ENCODE measurements around the gene SRC.

The SRC gene

DNA sequence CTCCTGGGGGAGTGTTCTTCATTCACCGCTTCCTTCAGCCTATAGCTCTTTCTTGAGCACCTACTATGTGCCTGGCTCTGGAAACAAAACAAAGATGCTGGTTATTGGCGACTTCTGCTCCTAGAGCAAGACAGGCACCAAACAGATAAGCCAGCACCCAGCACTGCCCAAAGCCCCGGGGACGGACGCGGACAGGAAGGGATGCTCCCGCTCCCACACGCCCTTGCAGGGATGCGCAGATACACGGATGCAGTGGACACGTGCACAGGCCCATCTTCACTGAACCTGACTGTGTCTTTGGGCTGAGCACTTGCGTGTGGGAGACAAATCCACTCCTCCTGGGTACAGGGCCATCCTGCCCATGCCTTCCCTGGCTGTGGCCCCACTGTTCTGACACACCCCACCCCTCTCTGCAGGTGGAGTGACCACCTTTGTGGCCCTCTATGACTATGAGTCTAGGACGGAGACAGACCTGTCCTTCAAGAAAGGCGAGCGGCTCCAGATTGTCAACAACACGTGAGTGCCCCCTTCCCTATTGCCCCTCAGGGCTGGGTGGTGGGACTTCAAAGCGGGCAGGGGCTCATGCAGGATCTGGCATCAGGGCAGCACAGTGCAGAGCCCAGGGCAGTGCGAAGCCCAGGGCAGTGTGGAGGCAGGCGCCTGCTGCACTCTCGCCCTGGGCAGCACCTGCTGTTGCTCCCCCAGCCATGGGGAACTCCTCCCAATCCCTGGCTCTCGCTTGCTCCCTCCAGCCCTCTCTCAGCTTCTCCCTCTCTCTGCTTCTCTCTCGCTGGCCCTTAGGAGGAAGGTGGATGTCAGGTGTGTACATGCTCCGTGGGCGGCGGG is 39.9 kb downstream of the SRC start:
- TF ChIP-seq, protein P1, sequence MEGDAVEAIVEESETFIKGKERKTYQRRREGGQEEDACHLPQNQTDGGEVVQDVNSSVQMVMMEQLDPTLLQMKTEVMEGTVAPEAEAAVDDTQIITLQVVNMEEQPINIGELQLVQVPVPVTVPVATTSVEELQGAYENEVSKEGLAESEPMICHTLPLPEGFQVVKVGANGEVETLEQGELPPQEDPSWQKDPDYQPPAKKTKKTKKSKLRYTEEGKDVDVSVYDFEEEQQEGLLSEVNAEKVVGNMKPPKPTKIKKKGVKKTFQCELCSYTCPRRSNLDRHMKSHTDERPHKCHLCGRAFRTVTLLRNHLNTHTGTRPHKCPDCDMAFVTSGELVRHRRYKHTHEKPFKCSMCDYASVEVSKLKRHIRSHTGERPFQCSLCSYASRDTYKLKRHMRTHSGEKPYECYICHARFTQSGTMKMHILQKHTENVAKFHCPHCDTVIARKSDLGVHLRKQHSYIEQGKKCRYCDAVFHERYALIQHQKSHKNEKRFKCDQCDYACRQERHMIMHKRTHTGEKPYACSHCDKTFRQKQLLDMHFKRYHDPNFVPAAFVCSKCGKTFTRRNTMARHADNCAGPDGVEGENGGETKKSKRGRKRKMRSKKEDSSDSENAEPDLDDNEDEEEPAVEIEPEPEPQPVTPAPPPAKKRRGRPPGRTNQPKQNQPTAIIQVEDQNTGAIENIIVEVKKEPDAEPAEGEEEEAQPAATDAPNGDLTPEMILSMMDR (IDR thresholded peaks at IDR 0.05; ENCODE audit: insufficient read depth, low read length) = no peak
- no peak for TF ChIP-seq SPI1 (IDR thresholded peaks at IDR 0.05; ENCODE audit: borderline replicate concordance, low read depth)
- no peak for TF ChIP-seq GABPA (IDR thresholded peaks at IDR 0.05; ENCODE audit: low read depth)
- TF ChIP-seq, protein P2, sequence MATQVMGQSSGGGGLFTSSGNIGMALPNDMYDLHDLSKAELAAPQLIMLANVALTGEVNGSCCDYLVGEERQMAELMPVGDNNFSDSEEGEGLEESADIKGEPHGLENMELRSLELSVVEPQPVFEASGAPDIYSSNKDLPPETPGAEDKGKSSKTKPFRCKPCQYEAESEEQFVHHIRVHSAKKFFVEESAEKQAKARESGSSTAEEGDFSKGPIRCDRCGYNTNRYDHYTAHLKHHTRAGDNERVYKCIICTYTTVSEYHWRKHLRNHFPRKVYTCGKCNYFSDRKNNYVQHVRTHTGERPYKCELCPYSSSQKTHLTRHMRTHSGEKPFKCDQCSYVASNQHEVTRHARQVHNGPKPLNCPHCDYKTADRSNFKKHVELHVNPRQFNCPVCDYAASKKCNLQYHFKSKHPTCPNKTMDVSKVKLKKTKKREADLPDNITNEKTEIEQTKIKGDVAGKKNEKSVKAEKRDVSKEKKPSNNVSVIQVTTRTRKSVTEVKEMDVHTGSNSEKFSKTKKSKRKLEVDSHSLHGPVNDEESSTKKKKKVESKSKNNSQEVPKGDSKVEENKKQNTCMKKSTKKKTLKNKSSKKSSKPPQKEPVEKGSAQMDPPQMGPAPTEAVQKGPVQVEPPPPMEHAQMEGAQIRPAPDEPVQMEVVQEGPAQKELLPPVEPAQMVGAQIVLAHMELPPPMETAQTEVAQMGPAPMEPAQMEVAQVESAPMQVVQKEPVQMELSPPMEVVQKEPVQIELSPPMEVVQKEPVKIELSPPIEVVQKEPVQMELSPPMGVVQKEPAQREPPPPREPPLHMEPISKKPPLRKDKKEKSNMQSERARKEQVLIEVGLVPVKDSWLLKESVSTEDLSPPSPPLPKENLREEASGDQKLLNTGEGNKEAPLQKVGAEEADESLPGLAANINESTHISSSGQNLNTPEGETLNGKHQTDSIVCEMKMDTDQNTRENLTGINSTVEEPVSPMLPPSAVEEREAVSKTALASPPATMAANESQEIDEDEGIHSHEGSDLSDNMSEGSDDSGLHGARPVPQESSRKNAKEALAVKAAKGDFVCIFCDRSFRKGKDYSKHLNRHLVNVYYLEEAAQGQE (IDR thresholded peaks at IDR 0.05; ENCODE audit: insufficient replicate concordance, low read depth) = no peak
- TF ChIP-seq POLR2AphosphoS5 (IDR thresholded peaks at IDR 0.05; ENCODE audit: low read depth) = no peak
- Histone ChIP-seq H3K27ac (replicated peaks) (no peak overlapping the region), H3K4me3 (replicated peaks; ENCODE audit: insufficient read depth, low read length) (no peak overlapping the region), H3K27me3 (ENCODE audit: insufficient read depth, poor library complexity, severe bottlenecking) (no peaks in the 10 kb centered on the region)
- no peak for DNase-seq (ENCODE audit: low read depth in 1 of 2, low spot score in 1 of 2)

DNA sequence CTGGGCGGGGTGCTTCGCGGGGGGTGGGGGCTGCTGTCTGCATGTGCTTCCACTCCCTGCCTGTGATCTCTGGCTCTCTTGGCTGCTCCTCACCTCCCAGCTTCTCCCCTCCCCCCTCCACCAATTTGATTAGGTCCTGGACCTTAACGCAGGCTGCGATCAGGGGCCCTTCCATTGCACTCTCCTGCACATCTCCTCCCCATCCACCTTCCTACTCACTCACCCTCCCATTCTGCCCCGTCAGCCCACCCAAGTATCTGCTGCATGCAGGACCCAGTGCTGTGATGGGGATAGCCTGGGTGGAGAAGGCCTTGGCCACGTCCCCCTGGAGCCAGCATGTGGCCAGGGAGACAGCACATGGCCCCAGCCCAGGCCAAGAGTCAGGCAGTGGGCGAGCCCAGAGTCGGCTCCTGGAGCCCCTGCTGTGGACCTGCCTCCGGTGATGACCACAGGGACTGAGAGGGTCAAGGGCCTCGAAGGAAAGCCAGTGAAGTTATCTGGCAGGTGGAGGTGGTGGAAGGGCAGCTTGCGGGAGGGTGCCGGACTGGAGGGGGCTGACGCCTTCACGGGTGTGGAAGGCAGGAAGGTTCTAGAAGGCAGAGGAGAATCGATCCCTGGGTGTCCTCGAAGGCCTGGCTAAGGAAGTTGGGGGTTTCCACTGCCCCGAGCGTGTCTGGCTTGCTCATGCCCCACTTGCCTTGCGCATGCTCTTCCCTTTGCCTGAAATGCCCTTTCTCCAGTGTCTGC is 40.7 kb downstream of the SRC start:
- H3K27ac ChIP-seq (replicated peaks) = no peak overlapping the region
- TF ChIP-seq POLR2AphosphoS5 (IDR thresholded peaks at IDR 0.05; ENCODE audit: low read depth) (no peak), SPI1 (IDR thresholded peaks at IDR 0.05; ENCODE audit: borderline replicate concordance, low read depth) (no peak), GABPA (IDR thresholded peaks at IDR 0.05; ENCODE audit: low read depth) (no peak)
- TF ChIP-seq, protein P1 (IDR thresholded peaks at IDR 0.05; ENCODE audit: insufficient read depth, low read length) = no peak
- TF ChIP-seq, protein P2 (IDR thresholded peaks at IDR 0.05; ENCODE audit: insufficient replicate concordance, low read depth) = no peak
- no peak overlapping the region for H3K4me3 ChIP-seq (replicated peaks; ENCODE audit: insufficient read depth, low read length)

DNA sequence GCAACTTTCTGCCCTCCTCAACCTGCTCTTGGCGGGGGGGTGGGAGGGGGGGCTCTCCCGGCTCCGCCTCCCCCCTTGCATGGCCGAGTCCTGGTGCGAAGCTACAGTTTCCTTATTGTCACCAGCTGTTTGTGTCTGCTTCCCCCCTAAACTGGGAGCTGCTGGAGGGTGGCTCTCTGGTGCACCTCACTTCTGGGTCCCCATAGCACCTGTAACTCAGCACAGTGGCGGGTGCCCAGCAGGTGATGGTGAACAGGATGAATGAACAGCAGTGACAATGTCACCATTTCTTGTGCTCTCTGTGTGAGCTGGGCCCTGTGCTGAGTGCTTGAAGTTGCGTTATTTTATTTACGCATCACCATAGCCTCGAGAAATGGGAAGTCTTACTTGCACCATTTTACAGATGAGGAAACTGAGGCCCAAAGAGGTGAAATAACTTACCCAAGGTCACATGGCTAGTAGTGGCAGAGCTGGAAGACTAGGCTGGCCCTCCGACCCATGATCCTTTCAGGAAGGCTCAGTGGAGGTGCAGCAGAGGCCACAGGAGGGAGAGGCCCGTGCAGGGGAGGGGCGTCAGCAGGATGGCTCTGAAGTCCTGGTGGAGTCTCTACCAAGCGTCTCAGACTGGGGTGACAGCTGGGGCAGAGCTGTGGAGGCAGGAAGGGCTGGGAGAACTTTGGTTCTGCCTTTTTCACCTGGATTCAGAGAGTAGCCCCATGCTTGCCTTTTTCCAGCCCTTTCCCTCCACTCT is 41.8 kb downstream of the SRC start:
- no peak for DNase-seq (ENCODE audit: low read depth in 1 of 2, low spot score in 1 of 2)
- no peak for TF ChIP-seq GABPA (IDR thresholded peaks at IDR 0.05; ENCODE audit: low read depth)
- TF ChIP-seq SPI1 (IDR thresholded peaks at IDR 0.05; ENCODE audit: borderline replicate concordance, low read depth) = no peak
- TF ChIP-seq, protein P2 (IDR thresholded peaks at IDR 0.05; ENCODE audit: insufficient replicate concordance, low read depth) = no peak
- TF ChIP-seq, protein P1 (IDR thresholded peaks at IDR 0.05; ENCODE audit: insufficient read depth, low read length) = no peak
- Histone ChIP-seq H3K27ac (replicated peaks) (no peak overlapping the region), H3K4me3 (replicated peaks; ENCODE audit: insufficient read depth, low read length) (no peak overlapping the region), H3K27me3 (ENCODE audit: insufficient read depth, poor library complexity, severe bottlenecking) (no peaks in the 10 kb centered on the region)

More for the DNA sequence above, 40.7 kb downstream of the SRC start:
- no peaks in the 10 kb centered on the region for H3K27me3 ChIP-seq (ENCODE audit: insufficient read depth, poor library complexity, severe bottlenecking)
- DNase-seq (ENCODE audit: low read depth in 1 of 2, low spot score in 1 of 2) = no peak

Measured in HL-60 (cell line).